Measurements from ENCODE around the gene FRMD4A. TPM values are rescaled to one million over a fixed set of nuclear protein-coding genes. Genes with fewer than 3 reads are reported as not detected.

The FRMD4A gene
- total RNA-seq, 1 donor from 2014 or later, result 34.6 TPM

- TF ChIP-seq CTCF (conservative IDR thresholded peaks at IDR 0.05; ENCODE audit: low read depth, low read length), result no peak
- no peak for DNase-seq (ENCODE audit: low read depth)
- no peak overlapping the region for H3K4me3 ChIP-seq (ENCODE audit: low read depth, low read length)
Observed at GRCh38 chr10:14278533-14278932, 52.2 kb downstream of the FRMD4A start.

DNA sequence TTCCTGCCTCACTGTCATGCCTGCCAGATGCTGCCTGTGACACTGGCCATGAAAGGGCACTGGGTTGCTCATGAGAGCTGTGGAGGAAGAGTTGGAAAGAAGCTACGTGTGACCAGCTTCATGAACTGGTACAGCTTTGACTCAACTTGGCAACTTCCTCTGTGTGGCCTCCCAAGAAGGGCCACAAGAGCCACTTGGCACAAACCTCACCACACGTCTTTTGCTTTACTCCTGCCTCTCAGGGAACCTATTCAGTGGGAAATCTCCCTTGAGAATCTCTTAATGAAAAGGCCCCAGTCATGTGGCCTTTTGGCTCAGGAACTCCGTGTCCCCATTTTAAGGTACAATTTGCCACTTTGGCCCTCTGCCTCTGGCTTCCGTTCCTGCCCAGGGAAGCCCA, 54.5 kb downstream of the FRMD4A start:
- no peak for DNase-seq (ENCODE audit: low read depth)
- TF ChIP-seq CTCF (conservative IDR thresholded peaks at IDR 0.05; ENCODE audit: low read depth, low read length), result no peak
- no peak overlapping the region for H3K4me3 ChIP-seq (ENCODE audit: low read depth, low read length)

- no peak for DNase-seq (ENCODE audit: low read depth)
Observed at GRCh38 chr10:14271621-14272020, 59.1 kb downstream of the FRMD4A start.

GRCh38 chr10:14270370-14270769, 60.4 kb downstream of the FRMD4A start:
- no peak overlapping the region for H3K4me3 ChIP-seq (ENCODE audit: low read depth, low read length)
- TF ChIP-seq CTCF (conservative IDR thresholded peaks at IDR 0.05; ENCODE audit: low read depth, low read length), result no peak
- no peak for DNase-seq (ENCODE audit: low read depth)

More at GRCh38 chr10:14271621-14272020, 59.1 kb downstream of the FRMD4A start:
- TF ChIP-seq CTCF (conservative IDR thresholded peaks at IDR 0.05; ENCODE audit: low read depth, low read length), result no peak
- no peak overlapping the region for H3K4me3 ChIP-seq (ENCODE audit: low read depth, low read length)

DNA sequence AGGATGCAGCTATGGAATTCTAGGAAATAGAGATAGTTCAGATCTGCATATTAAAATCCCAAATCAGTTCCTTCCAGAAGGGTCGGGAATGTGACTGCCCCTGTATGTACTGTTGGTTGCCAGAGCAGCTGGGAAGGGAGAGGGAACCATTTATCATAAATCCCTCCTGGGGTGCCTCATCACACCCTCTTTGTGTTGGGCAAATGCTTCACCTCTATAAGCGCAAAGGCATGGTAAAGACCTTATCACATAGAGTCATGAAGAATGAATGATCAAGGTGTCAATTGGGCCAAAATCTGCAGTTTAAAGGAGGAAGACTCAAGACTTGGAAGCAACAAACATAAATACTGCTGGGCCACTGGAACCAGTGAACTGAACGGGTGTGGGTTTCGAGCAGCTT, 65.0 kb downstream of the FRMD4A start:
- no peak for TF ChIP-seq CTCF (conservative IDR thresholded peaks at IDR 0.05; ENCODE audit: low read depth, low read length)
- DNase-seq (ENCODE audit: low read depth), result no peak
- H3K4me3 ChIP-seq (ENCODE audit: low read depth, low read length), result no peak overlapping the region

DNA sequence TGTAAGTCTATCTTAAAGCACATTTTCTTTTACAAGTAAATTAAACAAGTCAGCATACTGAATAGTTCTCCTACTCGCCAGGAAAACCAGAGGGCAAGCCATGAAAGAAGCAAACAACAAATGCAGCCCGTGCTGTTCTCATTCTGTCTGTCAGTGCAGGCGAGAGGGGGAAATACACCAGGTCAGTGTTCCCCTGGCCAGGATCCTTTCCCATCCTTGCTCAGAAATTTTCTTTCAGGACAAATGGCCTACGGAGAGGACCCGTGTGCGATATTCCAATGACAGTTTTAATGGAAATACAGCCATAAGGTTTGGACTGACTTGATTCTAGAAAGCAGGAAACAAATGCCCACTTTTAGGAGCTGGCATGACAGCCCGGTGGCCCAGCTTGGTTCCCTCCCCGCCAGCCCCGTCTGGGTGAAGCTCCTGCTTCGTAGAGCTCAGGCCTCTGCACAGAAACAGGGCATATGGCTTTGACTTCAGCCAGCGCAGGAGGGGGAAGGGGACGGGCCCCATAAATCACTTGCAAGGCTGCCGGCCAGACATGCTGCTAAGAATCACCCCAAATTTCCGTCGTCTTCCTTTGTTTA, 67.8 kb downstream of the FRMD4A start:
- H3K4me3 ChIP-seq (ENCODE audit: low read depth, low read length), result no peak overlapping the region
- no peak for TF ChIP-seq CTCF (conservative IDR thresholded peaks at IDR 0.05; ENCODE audit: low read depth, low read length)
- DNase-seq (ENCODE audit: low read depth), result no peak

- TF ChIP-seq CTCF (conservative IDR thresholded peaks at IDR 0.05; ENCODE audit: low read depth, low read length), result no peak
- no peak for DNase-seq (ENCODE audit: low read depth)
- no peak overlapping the region for H3K4me3 ChIP-seq (ENCODE audit: low read depth, low read length)
Observed at GRCh38 chr10:14261336-14261735, 69.4 kb downstream of the FRMD4A start.

Data from epithelial cell of proximal tubule (primary cell).